GM23248 (cell line): ENCODE results near the gene LRRC1.

Source experiments
- EZH2 ChIP-seq: fragments of 200-600 bp; sonication (generic); IDR thresholded peaks from 2 replicates; pipeline ENCODE4 v1.6.1; 2018; ENCODE audit warnings: antibody characterized with exemption, mild to moderate bottlenecking; ENCODE audit not compliant: insufficient read depth, poor library complexity, severe bottlenecking
- EZH2phosphoT487 ChIP-seq: fragments of 200-600 bp; sonication (generic); IDR thresholded peaks from 2 replicates; pipeline ENCODE4 v1.6.1; 2018; ENCODE audit warnings: antibody characterized with exemption, moderate library complexity, mild to moderate bottlenecking, low read depth; ENCODE audit not compliant: insufficient read depth

- TF ChIP-seq EZH2phosphoT487 (no peak), EZH2 (no peak)
Observed at GRCh38 chr6:53767941-53768340, 26.9 kb upstream of the LRRC1 start.
